ENCODE results near the gene ZNF33B. TPM values are rescaled to one million over a fixed set of nuclear protein-coding genes. Genes with fewer than 3 reads are reported as not detected.
"Not testable (repeated sequence)": the region's sequence is repeated elsewhere in the genome, so short reads cannot be mapped to it uniquely, and the experiment has no call there.

ZNF33B gene
- total RNA-seq, 2 donors from 2014 or later = 10.2 to 10.4 TPM

DNA sequence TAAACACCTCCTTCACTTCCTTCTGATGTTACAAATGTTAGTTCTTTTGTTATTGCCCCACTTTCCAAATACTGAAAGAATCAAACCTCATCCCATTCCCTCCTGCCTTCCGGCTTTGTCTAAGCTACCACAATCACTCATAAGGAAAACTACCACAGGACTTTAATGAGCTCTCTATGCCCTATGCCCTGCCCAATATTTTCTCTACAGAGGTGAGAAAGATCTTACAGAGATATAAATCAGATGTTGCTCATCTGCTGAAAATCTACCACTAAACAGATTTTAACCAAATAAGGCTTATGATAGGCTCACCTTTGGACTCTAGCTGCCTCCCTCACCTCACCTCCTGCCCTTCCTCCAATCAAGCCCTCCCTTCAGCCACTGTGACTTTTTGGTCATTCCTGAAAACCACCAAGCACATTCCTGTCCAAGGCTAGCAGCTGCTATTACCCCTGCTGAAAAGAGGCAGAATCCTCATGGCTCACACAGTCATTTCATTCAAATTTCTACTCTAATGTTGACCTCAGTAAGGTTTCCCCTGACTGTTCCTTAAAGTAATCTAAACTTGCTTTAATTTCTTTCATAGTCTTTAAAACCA lies 7.7 kb downstream of the ZNF33B start:
- intact Hi-C loops (cut with DNase I) = loop anchor here in 1 of 2 donors (10.0 kb wide), 1 partner anchor 76 kb away; no protein-coding TSS in a partner anchor
- ATAC-seq (no peak), DNase-seq (no peak)

DNA sequence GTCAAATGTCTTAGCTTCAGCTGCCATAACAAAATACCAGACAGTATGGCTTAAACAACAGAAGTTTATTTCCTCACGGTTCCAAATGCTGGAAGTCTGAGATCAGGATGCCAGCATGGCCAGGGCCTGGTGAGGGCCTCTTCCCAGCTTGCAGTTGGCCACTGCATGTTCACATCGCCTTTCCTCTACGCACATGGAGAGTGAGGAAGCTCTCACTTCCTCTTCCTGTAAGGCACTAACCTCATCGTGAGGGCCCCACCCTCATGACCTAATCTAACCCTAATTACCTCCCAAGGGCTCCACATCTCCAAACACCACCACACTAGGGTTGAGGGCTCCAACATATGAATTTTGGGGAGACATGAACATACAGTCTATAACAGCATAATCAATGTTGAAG lies 14.4 kb downstream of the ZNF33B start:
- intact Hi-C loops (cut with DNase I) = no loop called here
- DNase-seq (no peak), ATAC-seq (no peak)

DNA sequence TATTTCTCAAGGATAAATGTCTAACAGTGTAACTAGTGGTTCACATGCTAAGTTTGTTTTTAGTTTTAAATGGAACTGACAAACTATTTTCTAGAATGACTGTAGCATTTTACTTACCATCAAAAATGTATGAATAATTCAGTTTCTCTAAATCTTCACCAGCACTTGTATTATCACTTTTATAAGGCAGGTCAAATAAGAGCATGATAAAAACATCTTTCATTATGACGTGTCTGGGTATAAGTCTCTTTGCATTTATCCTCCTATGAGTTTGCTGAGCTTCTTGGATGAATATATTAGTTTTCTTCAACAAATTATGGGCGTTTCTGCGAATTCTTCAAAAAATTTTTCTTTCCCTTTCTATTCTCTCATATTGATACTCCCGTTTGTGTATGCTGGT lies 19.9 kb downstream of the ZNF33B start:
- ATAC-seq (no peak), DNase-seq (no peak)
- intact Hi-C loops (cut with DNase I) = no loop called here

DNA sequence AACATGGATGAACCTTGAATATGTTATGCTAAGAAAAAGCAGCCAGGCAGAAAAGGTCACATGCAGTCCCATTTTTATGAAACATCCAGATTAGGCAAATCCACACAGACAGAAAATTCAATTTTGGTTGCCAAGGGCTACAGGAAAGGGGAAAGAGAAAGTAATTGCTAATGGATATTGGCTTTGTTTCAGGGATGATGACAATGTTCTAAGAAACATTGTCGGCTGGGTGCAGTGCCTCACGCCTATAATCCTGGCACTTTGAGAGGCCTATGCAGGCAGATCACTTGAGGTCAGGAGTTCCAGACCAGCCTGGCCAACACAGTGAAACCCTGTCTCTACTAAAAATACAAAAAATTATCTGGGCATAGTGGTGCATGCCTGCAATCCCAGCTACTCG lies 23.0 kb downstream of the ZNF33B start:
- ATAC-seq (no peak), DNase-seq (no peak)
- intact Hi-C loops (cut with DNase I) = no loop called here

DNA sequence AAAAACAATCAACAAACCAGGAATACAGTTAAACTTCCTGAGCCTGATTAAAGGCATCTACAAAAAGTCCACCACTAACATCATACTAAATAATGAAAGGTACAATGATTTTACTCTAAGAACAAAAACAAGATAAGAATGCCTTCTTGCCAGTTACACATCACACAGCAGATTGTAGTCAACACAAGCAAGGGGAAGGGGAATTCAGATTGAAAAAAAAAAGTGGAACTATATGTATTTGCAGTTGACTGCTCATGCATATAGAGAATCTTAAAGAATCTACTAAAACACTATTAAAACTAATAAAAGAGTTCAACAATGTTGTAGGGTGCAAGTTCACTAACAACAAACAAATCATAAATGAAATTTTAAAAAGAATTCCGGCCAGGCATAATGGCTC lies 28.5 kb downstream of the ZNF33B start:
- no peak for ATAC-seq
- intact Hi-C loops (cut with DNase I) = no loop called here
- no peak for DNase-seq

DNA sequence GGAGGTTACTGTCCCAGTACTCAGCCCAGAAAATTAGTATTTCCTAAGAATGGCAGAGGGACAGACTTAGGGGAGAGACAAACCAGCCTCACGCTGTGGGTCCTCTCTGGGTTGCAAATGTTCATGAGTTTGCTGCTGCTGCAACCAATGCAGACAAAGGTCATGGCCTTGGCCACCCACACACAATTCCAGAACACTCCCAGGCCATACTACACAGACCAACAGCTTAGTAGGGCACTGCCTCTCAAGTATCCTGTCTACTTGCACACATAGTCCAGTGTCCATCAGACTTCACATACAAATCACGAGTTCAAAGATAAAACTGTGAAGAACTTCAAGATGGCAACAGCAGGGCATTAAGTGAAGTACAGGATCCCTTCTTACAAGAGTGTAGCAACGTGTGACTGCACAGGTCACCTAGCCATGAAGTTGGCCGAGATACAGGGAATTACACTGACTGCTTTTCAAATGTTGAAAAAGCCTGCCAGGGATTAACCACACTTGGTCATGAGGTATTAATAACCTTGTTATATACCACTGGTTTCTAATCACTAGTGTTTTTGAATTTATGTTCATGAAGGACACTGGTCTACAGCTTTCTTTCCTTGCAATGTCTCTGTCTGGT lies 40.0 kb downstream of the ZNF33B start:
- intact Hi-C loops (cut with DNase I) = no loop called here
- DNase-seq (no peak), ATAC-seq (no peak)

DNA sequence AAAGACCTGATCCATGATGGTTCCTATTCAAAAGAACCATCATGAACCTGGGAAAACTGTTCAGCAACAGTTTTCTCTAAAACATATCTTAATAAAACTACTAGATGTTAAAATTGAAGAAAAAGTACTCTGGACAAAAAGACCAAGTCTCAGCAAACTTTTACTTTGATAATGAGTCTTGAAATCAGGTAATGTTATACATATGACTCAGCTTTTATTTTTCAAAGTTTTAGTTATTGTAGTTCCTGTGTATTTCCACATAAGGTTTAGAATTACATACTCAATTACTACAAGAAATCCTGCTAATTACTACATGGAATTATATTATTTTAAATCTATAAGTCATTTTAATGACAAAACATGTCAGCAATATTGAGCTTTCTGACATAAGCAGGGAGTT lies 42.2 kb downstream of the ZNF33B start:
- ATAC-seq (no peak), DNase-seq (no peak)
- intact Hi-C loops (cut with DNase I) = no loop called here

DNA sequence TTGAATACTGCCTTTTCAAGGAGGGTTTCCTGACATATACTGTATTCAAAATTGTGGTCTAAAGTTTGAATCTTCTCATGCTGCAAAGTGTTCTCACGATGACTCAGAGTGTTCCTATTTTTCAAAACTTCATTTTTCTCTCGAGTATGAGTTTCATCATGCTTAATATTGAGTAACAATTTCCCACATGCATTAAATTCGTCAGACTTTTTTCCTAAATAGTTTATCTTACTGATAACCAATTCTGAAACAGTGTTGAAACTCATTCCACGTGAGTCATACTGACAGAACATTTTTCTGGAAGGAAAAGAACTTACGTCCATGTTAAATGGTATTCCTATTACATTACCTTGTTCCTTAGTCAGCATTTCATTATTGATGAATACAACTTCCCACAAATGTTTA lies 44.1 kb downstream of the ZNF33B start:
- DNase-seq = no peak
- ATAC-seq = no peak
- intact Hi-C loops (cut with DNase I) = no loop called here

DNA sequence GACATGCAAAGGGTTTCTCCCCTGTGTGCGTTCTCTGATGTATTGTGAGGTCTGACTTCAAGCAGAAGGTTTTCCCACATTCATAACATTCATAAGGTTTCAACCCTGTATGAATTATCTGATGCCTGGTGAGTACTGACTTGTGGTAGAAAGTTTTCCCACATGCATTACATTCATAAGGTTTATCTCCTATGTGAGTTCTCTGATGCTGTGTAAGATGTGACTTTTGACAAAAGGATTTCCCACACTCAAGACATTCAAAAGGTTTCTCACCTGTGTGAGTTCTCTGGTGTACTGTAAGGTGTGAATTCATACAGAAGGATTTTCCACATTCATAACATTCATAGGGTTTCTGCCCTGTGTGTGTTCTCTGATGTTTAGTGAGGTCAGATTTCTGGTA lies 45.1 kb downstream of the ZNF33B start:
- no peak for ATAC-seq
- intact Hi-C loops (cut with DNase I) = no loop called here
- DNase-seq = no peak

DNA sequence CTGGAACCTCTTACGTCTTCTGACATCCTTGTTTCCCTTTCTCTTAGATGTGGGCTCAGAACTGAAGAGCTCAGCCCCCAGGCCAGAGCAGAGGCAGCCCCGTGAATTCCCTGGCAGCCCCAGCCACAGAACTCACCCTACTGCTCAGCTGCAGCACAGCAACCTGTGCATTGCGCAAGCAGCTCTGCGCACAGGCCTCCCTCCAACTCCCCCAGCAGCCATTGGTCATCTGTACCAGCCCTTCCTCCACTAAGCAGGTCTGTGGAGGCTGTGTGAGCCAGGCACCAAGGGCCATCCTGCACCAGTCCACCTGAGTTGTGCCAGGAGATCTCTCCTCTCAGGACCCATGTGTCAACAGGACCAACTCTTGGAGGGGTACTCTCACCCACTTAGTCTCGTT lies 54.5 kb downstream of the ZNF33B start:
- intact Hi-C loops (cut with DNase I) = no loop called here
- DNase-seq = no peak
- no peak for ATAC-seq

DNA sequence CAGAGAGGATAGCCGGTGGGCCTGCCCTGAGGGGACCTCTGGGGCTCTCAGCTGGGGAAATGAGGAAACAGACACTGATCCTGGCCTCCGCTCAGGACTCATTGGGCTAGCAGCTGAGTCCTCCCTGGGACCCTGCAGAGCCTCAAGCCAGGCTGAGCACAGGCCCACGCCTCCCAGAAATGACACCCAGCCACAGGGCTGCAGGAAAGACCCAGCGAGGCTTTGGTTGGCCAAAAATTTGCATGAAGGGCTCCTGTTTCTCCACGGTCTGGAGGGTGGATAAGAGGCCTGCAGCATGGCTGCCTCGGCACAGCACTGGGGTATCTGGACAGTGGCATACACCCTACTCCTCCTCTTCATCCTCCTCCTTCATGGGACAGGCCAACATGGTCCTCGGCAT lies 60.4 kb downstream of the ZNF33B start:
- intact Hi-C loops (cut with DNase I) = no loop called here
- DNase-seq (no peak), ATAC-seq (no peak)

DNA sequence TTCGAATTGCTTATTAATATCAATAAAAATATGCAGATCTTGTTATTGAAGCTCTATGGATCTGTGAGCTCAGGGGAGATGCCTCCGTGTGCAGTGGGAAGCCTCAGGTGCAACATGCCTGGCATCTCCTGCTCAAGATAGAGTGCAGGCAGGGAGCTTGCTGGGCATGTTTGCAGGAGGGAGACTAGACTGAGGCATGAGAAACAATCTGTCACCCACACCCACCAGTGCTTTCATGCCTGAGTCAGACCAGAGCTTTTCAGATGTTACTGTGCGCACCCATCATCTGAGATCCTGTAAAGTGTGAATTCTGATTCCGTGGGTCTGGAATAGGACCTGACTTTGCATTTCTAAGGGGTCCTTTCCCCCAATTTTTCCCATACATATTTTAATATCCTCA lies 62.0 kb downstream of the ZNF33B start:
- intact Hi-C loops (cut with DNase I) = no loop called here
- DNase-seq (no peak), ATAC-seq (no peak)

DNA sequence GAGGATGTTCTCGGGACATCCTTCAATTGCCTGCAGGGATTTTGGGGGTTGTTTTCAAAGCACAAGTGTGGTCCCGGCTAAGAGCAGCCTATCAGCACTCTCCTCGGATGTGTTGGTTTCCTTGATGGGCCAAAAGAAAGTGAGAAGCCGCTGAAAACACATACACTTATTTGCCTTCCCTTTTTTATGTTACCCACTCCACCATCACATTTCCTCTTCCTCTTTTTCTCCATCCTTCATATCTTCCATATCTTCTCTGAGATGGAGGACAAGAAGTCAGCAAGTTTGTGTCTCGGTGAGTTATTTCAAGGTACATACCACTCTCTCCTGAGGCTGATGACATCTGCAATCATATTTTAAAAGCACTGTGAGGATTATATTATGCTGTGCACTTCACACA lies 64.0 kb downstream of the ZNF33B start:
- ATAC-seq = no peak
- intact Hi-C loops (cut with DNase I) = no loop called here
- no peak for DNase-seq

DNA sequence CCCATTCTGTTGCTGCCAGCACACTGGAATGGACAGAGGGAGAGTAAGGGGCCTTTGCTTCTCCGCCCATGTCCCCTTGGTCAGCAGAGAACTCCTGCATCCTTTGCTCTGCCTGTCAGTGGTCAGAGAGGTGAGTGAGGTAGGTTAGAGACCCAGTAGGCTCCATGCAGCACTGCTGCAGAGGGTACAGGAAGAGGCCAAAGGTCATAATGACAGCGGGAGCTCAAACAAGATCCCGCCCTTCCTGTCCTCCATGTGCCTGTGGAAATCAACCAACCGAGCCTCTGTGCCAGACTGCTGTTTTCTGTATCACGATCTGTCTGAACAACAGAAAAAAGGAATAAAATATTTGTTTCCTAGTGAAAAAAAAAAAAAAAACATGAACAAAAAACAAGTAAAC lies 81.4 kb downstream of the ZNF33B start:
- DNase-seq (no peak), ATAC-seq (no peak)
- intact Hi-C loops (cut with DNase I) = loop anchor here in 1 of 2 donors (10.0 kb wide), 1 partner anchor 78 kb away; the partner anchor contains the start of gene ZNF33B

DNA sequence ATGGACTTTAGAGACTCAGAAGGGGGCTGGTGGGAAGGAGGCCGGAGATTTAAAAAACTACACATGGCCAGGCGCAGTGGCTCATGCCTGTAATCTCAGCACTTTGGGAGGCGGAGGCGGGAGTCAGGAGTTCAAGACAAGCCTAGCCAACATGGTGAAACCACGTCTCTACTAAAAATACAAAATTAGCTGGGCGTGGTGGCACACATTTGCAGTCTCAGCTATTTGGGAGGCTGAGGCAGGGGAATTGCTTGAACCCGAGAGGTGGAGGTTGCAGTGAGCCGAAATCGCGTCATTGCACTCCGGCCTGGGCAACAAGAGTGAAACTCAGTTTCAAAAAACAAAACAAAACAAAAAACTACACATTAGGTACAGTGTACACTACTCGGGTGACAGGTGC lies 84.8 kb downstream of the ZNF33B start:
- intact Hi-C loops (cut with DNase I) = loop anchor here in 1 of 2 donors (10.0 kb wide), 1 partner anchor 81 kb away; the partner anchor contains the start of gene ZNF33B

DNA sequence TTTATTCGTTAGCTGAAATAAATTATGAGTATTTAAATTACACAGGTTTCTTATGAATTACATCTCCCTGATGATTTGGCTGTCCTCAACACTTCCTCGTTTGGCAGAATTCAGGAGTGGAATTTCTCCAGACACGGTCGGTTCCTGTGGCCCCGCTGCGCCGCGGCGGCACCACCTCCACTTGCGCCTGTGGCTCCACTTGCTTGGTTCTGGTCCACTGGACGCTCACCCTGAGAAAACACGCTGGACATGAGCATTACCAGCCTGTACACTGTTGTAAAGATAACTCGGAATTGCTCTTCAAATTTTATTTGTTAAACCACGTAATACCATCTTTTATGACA lies 85.3 kb downstream of the ZNF33B start:
- intact Hi-C loops (cut with DNase I) = loop anchor here in 1 of 2 donors (10.0 kb wide), 1 partner anchor 82 kb away; the partner anchor contains the start of gene ZNF33B
- DNase-seq (no peak), ATAC-seq (peak; percentile 51 to 57)

More for the DNA sequence above, 84.8 kb downstream of the ZNF33B start:
- DNase-seq, ATAC-seq: not testable (repeated sequence)

DNA sequence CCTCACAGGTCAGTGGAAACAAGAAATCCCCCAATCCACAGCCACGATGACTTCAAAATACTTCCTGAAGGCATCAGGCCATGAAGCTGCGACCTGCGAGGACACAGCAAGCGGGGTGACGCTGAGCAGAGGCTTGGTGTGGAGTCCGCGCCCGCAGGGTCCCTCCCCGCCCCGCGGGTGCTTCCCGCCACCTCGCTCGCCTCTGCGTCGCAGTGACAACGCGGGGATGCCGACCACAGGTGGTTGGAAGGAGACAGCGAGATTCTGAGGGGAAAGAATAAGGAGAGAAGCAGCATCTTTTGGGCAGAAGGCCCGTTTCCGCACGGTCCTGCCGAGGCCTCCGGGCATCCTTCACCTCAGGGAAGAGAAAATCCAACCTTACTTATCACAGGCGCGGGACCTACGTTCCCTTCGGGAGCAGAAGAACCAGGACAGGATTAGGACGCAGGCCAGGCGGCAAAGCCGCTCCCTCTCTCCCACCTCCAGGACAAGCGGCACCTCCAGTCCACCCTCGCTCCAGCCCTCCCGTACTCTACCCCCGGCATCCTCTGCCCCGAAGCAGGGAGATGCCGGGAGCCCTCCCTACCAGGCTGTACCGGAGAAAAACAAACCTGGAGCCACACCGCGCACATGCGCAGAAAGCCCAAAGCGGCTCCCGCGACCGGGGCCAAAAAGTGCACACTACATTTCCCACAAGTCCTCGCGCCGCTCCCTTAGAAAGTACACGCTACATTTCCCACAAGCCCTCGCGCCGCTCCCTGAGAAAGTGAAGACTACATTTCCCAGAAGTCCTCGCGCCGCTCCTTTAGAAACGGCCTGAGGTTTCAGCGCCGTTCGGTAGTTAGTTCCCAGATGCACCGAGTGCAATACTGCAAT lies 85.9 kb downstream of the ZNF33B start:
- ATAC-seq (peak; percentile 99), DNase-seq (peak; percentile 98)
- intact Hi-C loops (cut with DNase I) = loop anchor here in 1 of 2 donors (10.0 kb wide), 1 partner anchor 82 kb away; the partner anchor contains the start of gene ZNF33B

DNA sequence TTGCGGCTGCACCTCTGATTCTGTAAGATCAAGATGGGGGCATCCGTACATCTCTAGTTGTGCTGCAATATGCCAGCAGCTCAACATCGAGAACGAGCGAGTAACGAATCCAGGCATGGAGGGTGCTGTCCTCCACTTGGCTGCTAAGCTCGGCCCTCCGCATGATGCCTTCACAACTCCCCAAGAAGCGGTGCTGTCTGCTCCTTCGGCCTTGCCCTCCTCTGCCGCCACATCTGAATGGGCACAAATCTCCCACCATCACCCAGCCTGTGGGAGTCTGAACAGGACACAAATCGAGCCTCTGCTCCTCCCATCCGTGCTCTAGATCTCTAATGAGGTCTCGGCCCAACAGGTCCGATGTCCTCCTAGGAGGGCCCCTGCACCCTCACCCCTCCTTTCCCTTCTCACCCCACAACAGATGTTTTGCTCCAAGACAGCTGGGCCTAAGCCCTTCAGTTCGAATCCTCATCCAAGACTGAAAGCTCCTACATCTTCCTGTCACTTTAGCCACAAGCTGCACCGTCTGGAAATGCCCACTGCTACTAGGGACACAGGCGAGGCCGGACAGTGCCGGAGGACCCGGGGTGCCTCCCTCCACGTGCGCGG lies 86.7 kb downstream of the ZNF33B start:
- intact Hi-C loops (cut with DNase I) = loop anchor here in 1 of 2 donors (10.0 kb wide), 1 partner anchor 83 kb away; the partner anchor contains the start of gene ZNF33B
- DNase-seq (no peak), ATAC-seq (peak; percentile 6 to 7)

DNA sequence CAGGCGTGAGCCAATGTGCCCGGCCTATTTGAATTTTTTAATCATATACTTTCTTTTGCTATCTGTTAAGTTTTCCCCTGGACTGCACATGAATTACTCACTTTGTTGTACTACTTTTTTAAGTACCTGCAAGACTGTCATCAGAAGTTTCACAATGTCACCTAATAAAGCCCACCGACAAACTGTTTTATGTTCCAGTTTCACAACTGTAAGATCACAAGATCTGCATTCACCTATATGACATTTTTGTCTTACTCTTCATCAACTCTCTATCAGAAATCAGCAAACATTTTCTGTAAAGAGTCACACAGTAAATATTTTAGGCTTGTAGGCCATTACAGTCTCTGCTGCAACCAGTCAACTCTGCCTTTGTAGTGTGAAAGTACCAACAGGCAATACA lies 88.5 kb downstream of the ZNF33B start:
- intact Hi-C loops (cut with DNase I) = loop anchor here in 1 of 2 donors (10.0 kb wide), 1 partner anchor 85 kb away; the partner anchor contains the start of gene ZNF33B
- ATAC-seq (no peak), DNase-seq (no peak)

DNA sequence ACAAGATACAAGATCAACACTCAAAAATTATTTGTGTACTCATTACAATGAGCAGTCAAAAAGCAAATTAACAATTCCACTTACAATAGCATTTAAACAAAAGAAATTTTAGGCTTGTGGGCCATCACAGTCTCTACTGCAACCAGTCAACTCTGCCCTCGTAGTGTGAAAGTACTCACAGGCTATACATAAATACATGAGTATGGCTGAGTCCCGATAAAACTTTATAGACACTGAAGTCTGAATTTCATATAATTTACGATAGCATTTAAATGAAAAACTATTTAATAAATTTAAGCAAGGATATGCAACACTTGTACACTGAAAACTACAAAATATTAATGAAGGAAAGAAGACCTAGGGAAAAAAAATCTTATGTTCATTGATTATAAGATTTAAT lies 90.1 kb downstream of the ZNF33B start:
- DNase-seq = no peak
- no peak for ATAC-seq
- intact Hi-C loops (cut with DNase I) = no loop called here
